ENCODE measurements around the gene ANAPC7. TPM values are rescaled to one million over a fixed set of nuclear protein-coding genes. Genes with fewer than 3 reads are reported as not detected.

ANAPC7 gene
- total and polyA plus RNA-seq, 9 of the 15 experiments (the other 6 are each of a cell fraction or from before 2014, with no cell fraction given), result 46.7 to 158 (median 109) TPM

GRCh38 chr12:110449799-110450497 is 46.4 kb upstream of the ANAPC7 start, which contains the start of gene ARPC3:
TSS of gene ARPC3 (minus strand) at chr12:110450337. CDS start at chr12:110450260, 77 bp downstream.
- peak within 1 kb of the TSS; percentile 60 for H3K4me3 ChIP-seq
- peaks cover 6 to 13% of the 10 kb centered on the region in 2 experiments; a peak in 3 of 5 replicates for H3K4me1 ChIP-seq (replicated peaks in 1 of 2; ENCODE audit: control insufficient read depth in 2 of 2, insufficient read depth in 2 of 2, low read length in 2 of 2)
- no peaks in the 10 kb centered on the region for H3K9me3 ChIP-seq (replicated peaks; ENCODE audit: control insufficient read depth, insufficient read depth, low read depth, low read length)
- CTCF ChIA-PET (ENCODE audit: low intra/inter-chr PET ratio), result interaction anchor here (0.6 to 3.6 kb wide), 7 partner anchors 19 to 438 kb away, joined by 3 to 30 read pairs (median 3); no protein-coding TSS in a partner anchor
- H3K9me1 ChIP-seq (ENCODE audit: control insufficient read depth, insufficient read depth, low read length), result no peaks in the 10 kb centered on the region
- H3K27ac ChIP-seq (ENCODE audit: extremely low read depth, low read depth, low read length), result peak within 1 kb of the TSS; percentile 82
- intact Hi-C loops (cut with micrococcal nuclease), result loop anchor here (1.0 to 5.0 kb wide), 4 partner anchors 19 to 437 kb away; partner anchors contain the start of genes FAM216A and GPN3
- peak within 1 kb of the TSS; percentile 77 for H3K4me2 ChIP-seq (ENCODE audit: insufficient read depth, low read length)
- WGBS (ENCODE audit: insufficient coverage, low coverage, missing lambda C conversion rate), result under 1% methylated on average over 45 of the region's 51 CpGs
- H3K27me3 ChIP-seq (ENCODE audit: control insufficient read depth in 2 of 2, insufficient read depth in 2 of 2, low read length in 2 of 2), result no peaks in the 10 kb centered on the region
- ATAC-seq (peak; percentile 97), DNase-seq (ENCODE audit: extremely low read depth in 1 of 4, low spot score in 3 of 4) (peak; percentile 86 to 97 (median 89)), FAIRE-seq (peak; percentile 88)
- H4K20me1 ChIP-seq (replicated peaks; ENCODE audit: control insufficient read depth, insufficient read depth, low read length), result no peaks in the 10 kb centered on the region
- peaks cover 66% of the 10 kb centered on the region for H3K36me3 ChIP-seq (ENCODE audit: control insufficient read depth, insufficient read depth, low read length)
- H3K79me2 ChIP-seq (ENCODE audit: control insufficient read depth, insufficient read depth, low read length), result peaks cover 45% of the 10 kb centered on the region
- TSS peak; percentile 64 for BruUV-seq (replicated peaks)
- POLR2A ChIA-PET, result interaction anchor here (0.5 to 2.7 kb wide), 34 partner anchors 9 to 619 kb away, joined by 3 to 22 read pairs (median 3); partner anchors contain the start of genes FAM216A, GPN3, RAD9B and VPS29
- H3K9ac ChIP-seq (ENCODE audit: insufficient read depth in 1 of 2, low read depth in 2 of 2, low read length in 2 of 2), result peak within 1 kb of the TSS; percentile 83 to 97
- in situ Hi-C loops (cut with MboI), result loop anchor here (5.0 kb wide), 2 partner anchors 152 to 377 kb away; no protein-coding TSS in a partner anchor
- H2AFZ ChIP-seq (ENCODE audit: low read depth, low read length), result peak within 1 kb of the TSS; percentile 87
- TF ChIP-seq BCL6 (CRISPR knock-in tag; IDR thresholded peaks at IDR 0.05) (no peak), FOXP4 (CRISPR knock-in tag; IDR thresholded peaks at IDR 0.05; ENCODE audit: borderline replicate concordance) (peak; percentile 87; the same call in 1 of the 2 replicates), POLR2AphosphoS5 (IDR thresholded peaks at IDR 0.05; ENCODE audit: control insufficient read depth, insufficient read depth, low read depth, low read length) (peak; percentile 89), ZNF140 (CRISPR knock-in tag; IDR thresholded peaks at IDR 0.05) (no peak), VEZF1 (CRISPR knock-in tag; IDR thresholded peaks at IDR 0.05) (peak; percentile 77), SFPQ (IDR thresholded peaks at IDR 0.05; ENCODE audit: low read depth, low read length) (no peak), NFE2 (IDR thresholded peaks at IDR 0.05; ENCODE audit: low read depth) (no peak), SUPT5H (IDR thresholded peaks at IDR 0.05) (peak; percentile 95), HLTF (IDR thresholded peaks at IDR 0.05) (peak; percentile 32; the same call in 1 of the 2 replicates), E2F3 (CRISPR knock-in tag; IDR thresholded peaks at IDR 0.05) (no peak), TCF3 (CRISPR knock-in tag; IDR thresholded peaks at IDR 0.05) (peak; percentile 19; the same call in 1 of the 2 replicates), GTF2F1 (IDR thresholded peaks at IDR 0.05; ENCODE audit: low read depth, low read length) (no peak), SREBF2 (CRISPR knock-in tag; IDR thresholded peaks at IDR 0.05) (no peak), E2F6 (IDR thresholded peaks at IDR 0.05; ENCODE audit: borderline replicate concordance in 1 of 2, extremely low read depth in 1 of 2, insufficient read depth in 1 of 2, insufficient read length in 1 of 2, low read depth in 1 of 2, low read length in 1 of 2, poor library complexity in 1 of 2, severe bottlenecking in 1 of 2) (peak in 1 of 2 experiments; percentile 16)
